GM19397 (cell line): ENCODE measurements around the gene RASA2.
A peak's percentile ranks its signal among the peaks of the same experiment; 100 is the strongest.
"Not testable (repeated sequence)": the region's sequence is repeated elsewhere in the genome, so short reads cannot be mapped to it uniquely, and the experiment has no call there.

ENCODE experiments used
- ATAC-seq: cut with Tn5 transposase; IDR thresholded peaks from one replicate; pipeline ENCODE4 v1.9.1; 2021; ENCODE audit warnings: mild to moderate bottlenecking, moderate library complexity; ENCODE audit not compliant: unreplicated experiment

Gene RASA2

GRCh38 chr3:141455603-141456300 is 31.1 kb upstream of the RASA2 start:
- ATAC-seq, result no peak

- ATAC-seq, result no peak
Observed at GRCh38 chr3:141456301-141456625, 30.6 kb upstream of the RASA2 start.

DNA sequence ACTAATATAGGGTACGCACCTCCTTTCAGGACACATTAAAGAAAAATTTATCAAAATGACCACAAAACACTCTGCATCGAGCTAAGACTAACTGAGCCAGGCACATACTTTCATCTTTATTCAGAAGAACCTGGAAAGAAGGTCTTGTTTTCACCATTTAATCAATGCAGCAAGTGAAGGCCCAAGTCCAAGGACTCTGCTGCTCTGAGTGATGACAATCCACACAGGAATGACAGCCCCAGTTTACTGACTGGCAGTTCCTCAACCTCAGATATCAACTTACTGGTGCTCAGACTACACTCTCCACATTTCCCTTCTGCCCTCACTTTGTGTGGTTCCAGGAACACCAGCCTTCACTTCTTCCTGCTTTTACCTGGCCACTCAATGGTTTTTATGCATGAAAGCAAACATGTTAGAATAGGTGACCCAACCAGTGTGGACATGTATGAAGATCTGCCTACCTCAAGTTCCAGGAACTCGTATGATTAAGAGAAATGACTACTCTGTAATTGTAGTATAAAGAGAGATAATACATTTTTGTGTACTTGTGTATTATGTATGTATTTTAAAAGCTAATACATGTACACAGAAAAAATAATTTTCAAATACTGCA is 29.1 kb upstream of the RASA2 start:
- no peak for ATAC-seq

GRCh38 chr3:141459008-141459407 is 27.8 kb upstream of the RASA2 start:
- ATAC-seq, result no peak

GRCh38 chr3:141460097-141460704 is 26.6 kb upstream of the RASA2 start:
- ATAC-seq, result peak; percentile 89

DNA sequence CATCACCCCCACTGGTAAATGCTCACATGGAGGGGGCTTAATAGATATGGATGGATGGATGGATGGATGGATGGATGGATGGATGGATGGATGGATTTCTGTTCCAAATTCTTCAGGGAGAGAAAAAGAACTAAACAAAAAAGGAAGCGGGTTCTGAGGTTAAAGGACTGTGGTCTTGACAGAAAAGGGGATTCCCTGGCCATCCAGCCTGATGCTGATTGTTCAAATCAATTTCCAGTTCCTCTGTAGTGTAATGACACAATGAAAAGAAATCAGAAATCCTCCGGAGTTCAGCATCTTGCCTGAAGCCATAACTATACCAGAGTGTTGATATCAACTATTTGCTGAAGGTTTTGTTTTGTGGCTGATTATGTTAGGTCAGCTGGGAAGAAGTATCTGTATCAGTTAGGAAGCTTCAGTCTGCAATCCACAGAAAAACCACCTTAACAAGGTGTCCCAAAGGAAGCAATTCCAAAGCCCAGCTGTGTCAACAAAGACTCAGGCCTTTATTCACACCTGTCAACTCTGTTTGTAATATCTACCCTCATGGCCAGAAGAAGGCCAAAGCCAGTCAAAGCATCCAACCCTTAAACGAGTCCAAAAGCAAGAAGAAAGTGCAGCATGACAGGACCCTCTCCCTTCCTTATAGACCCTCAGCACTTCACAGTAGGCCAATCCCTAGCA is 24.5 kb upstream of the RASA2 start:
- no peak for ATAC-seq

DNA sequence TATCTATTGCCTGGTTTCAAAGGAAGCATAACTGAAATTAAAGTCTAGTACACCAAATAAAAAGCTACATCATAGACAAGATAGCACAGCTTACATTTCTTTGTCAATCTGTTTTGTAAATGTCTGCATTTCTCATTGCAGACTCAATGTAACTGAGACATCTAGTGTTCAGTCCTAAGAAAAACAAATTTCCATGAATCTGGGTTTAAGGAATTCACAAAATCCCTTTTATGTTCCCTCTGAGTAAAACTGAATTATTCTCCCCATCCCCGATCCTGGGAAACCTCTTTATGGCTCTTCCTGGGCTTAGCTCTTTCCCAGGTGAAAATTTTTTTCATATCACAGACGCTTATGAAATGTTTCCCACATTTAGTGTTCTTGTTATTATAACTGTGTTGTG is 21.6 kb upstream of the RASA2 start:
- ATAC-seq, result no peak

DNA sequence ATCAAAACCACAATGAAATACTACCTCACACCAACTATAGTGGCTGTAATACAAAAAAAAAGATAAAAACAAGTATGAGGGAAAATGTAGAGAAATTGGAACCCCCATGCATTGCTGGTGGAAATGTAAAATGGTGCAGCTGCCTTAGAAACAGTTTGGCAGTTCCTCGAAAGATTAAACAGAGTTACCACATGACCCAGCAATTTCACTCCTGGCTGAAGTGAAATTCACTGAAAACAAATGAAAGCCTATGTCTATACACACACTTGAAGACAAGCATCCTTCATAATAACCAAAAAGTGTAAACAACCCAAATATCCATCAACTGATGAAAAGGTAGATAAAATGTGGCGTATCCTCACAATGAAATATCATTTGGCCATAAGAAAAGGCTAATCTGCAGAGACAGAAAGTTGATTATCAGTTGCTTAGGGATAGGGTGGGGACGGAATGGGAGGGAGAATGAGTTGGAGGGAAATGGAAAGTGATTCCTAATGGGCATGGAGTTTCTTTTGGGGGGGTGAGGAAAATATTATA is 20.1 kb upstream of the RASA2 start:
- ATAC-seq, result no peak

GRCh38 chr3:141469720-141470119 is 17.1 kb upstream of the RASA2 start:
- no peak for ATAC-seq

DNA sequence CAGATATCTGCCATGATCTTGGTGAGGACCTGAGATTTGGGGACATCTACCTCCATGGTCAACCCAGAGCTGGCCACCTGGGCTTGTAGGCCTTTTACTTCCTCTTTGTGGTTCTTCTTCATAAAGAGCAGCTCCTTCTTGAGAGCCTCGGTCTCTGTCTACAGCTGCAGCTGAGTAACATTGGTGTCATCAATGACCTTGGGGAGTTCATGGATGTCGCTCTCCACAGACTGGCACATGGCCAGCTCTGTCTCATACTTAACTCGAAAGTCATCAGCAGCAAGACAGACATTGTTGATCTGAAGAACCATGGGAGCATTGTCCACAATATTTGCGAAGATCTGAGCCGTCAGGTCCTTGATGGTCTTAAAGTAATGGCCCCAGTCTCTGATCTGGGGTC is 15.7 kb upstream of the RASA2 start:
- no peak for ATAC-seq

GRCh38 chr3:141476033-141476432 is 10.8 kb upstream of the RASA2 start:
- no peak for ATAC-seq

DNA sequence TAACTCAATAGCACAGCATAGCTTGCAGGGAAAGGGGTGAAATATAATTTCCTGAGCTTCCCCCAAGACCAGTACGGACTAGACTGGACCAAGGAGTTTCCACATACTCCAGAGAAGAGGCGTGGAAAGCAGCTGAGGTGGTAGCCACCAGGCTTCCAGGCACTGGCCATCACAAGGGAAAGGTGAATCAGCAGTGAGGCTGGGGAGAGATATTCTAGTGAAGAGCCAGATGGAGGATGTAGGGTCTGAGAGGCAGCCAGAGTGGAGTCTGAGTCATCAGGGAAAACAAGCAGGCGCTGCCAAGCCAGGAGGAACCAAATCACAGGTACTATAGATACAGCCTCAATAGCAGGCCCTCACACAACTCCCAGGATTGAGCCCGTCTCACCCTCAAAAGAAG is 9.6 kb upstream of the RASA2 start:
- no peak for ATAC-seq

- ATAC-seq, result no peak
Observed at GRCh38 chr3:141478139-141478538, 8.7 kb upstream of the RASA2 start.

GRCh38 chr3:141478840-141479239 is 8.0 kb upstream of the RASA2 start:
- ATAC-seq, result not testable (repeated sequence)

GRCh38 chr3:141482245-141482922 is 4.4 kb upstream of the RASA2 start:
- no peak for ATAC-seq

- ATAC-seq, result no peak
Observed at GRCh38 chr3:141484701-141485287, 2.0 kb upstream of the RASA2 start.

DNA sequence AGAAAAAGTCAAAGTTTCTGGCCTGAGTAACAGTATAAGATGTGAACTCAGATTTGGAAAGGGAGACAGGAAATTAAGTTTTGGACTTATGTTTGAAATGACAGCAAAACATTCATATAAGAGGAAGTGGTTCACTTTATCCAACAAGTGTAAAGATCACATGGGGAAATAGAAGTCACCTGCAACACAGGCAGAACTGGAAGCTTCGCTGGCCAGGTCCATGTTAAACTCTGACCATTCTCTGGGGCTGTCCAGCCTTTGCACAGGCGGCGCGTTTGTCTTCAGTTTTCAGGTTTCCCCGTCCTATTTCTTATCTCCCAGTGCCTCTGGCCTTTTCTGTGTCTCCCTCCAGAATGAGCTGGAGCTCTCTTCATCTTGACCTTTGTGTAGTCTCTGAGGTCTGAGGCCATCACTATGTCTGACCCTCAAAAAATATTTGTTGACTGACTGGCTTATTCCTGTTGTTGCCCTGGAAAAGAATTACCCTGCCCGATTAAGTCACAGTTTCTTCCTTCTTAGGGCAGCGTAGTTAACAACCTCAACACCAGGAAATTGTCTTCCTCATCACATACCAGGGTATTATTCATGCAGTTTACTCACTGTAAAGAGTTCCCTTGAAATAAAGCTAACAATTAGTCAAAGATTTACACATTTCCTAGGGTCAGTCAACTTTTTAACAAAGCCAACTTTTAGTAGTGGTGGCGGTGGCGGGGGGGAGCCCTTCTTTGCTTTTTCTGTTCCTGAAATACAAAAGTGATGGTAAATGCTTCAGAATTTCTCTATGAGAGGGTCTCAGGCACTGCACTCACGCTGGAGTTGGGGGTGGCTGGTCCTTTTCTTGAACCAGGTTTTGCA is 959 bp upstream of the RASA2 start:
- ATAC-seq, result no peak

GRCh38 chr3:141486496-141486745 is 406 bp upstream of the RASA2 start:
- no peak for ATAC-seq

- peak; percentile 77 for ATAC-seq
Observed at GRCh38 chr3:141487521-141488252, 860 bp downstream of the RASA2 start.
